Glutamatergic neuron (in vitro differentiated cells): Measurements from ENCODE around the gene LZTR1. TPM values are rescaled to one million over a fixed set of nuclear protein-coding genes. Genes with fewer than 3 reads are reported as not detected.

Source experiments
- DNase-seq: peaks from one replicate; pipeline ENCODE4 v3.0.0; 2022
- H3K27ac Mint-ChIP-seq: one replicate; pipeline ENCODE4 v1.8.0; 2020; ENCODE audit warnings: mild to moderate bottlenecking, mixed read lengths, inconsistent platforms; ENCODE audit not compliant: unreplicated experiment
- H3K27me3 Mint-ChIP-seq: one replicate; pipeline ENCODE4 v1.8.0; 2020; ENCODE audit warnings: mild to moderate bottlenecking, moderate library complexity, mixed read lengths, inconsistent platforms; ENCODE audit not compliant: unreplicated experiment
- H3K36me3 Mint-ChIP-seq: one replicate; pipeline ENCODE4 v1.8.0; 2020; ENCODE audit warnings: mild to moderate bottlenecking, mixed read lengths, inconsistent platforms; ENCODE audit not compliant: unreplicated experiment
- H3K4me1 Mint-ChIP-seq: one replicate; pipeline ENCODE4 v1.8.0; 2020; ENCODE audit warnings: mild to moderate bottlenecking, low read depth, mixed read lengths, inconsistent platforms; ENCODE audit not compliant: unreplicated experiment
- H3K4me3 Mint-ChIP-seq: one replicate; pipeline ENCODE4 v1.8.0; 2020; ENCODE audit warnings: mild to moderate bottlenecking, mixed read lengths, inconsistent platforms; ENCODE audit not compliant: unreplicated experiment
- H3K9me3 Mint-ChIP-seq: one replicate; pipeline ENCODE4 v1.8.0; 2020; ENCODE audit warnings: mild to moderate bottlenecking, moderate library complexity, mixed read lengths, inconsistent platforms; ENCODE audit not compliant: unreplicated experiment
- total RNA-seq: library from RNA; stranded (reverse); fragmentation: NEBNext Ultra II Directional; extraction: Animal tissue kit (Norgen Biotek cat#: 25700); gene quantifications from one replicate; pipeline ENCODE4 v1.2.1, GENCODE V29; 2021; ENCODE audit not compliant: unreplicated experiment
- TF ChIP-seq, protein P1 (sequence below): fragments of 200-600 bp; sonication (generic); IDR thresholded peaks from one replicate; pipeline ENCODE4 v1.5.0; 2021; ENCODE audit not compliant: partially characterized antibody, unreplicated experiment

The LZTR1 gene
- total RNA-seq, 1 donor from 2014 or later: 165 TPM

DNA sequence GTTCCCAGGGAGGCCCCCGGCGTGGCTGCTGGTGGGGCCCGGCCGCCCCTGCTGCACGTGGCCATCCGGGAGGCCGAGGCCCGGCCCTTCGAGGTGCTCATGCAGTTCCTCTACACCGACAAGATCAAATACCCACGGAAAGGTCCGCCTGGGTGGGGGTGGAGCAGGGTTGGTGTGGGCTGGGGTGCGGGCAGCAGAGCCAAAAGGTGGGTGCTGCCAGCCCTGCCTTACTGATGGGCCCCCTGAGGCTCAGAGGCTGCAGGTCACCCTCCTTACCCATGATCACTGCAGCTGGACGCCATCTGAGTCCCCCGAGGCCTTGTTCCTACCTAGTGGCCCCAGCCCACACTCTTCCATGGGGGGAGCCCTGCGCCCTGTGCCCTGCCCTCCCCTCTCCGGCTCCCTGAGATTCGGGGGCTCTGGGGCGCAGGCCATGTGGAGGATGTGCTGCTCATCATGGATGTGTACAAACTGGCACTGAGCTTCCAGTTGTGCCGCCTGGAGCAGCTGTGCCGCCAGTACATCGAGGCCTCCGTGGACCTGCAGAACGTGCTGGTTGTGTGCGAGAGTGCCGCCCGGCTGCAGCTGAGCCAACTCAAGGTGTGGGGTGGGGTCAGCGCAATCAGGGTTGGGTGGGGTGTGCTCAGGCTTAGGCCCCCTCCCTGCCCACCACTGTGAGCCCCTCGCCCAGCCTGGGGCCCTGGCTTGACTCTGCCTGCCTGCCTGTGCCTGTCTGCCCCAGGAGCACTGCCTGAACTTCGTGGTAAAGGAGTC lies 12.2 kb downstream of the LZTR1 start:
- Mint-ChIP-seq H3K27ac (no peak overlapping the region), H3K4me3 (no peak overlapping the region), H3K36me3 (no peaks in the 10 kb centered on the region), H3K27me3 (peaks cover 5% of the 10 kb centered on the region), H3K9me3 (peaks cover 3% of the 10 kb centered on the region), H3K4me1 (no peaks in the 10 kb centered on the region)
- DNase-seq: no peak
- TF ChIP-seq, protein P1, sequence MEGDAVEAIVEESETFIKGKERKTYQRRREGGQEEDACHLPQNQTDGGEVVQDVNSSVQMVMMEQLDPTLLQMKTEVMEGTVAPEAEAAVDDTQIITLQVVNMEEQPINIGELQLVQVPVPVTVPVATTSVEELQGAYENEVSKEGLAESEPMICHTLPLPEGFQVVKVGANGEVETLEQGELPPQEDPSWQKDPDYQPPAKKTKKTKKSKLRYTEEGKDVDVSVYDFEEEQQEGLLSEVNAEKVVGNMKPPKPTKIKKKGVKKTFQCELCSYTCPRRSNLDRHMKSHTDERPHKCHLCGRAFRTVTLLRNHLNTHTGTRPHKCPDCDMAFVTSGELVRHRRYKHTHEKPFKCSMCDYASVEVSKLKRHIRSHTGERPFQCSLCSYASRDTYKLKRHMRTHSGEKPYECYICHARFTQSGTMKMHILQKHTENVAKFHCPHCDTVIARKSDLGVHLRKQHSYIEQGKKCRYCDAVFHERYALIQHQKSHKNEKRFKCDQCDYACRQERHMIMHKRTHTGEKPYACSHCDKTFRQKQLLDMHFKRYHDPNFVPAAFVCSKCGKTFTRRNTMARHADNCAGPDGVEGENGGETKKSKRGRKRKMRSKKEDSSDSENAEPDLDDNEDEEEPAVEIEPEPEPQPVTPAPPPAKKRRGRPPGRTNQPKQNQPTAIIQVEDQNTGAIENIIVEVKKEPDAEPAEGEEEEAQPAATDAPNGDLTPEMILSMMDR: no peak

- no peak for DNase-seq
- Mint-ChIP-seq H3K27ac (no peak overlapping the region), H3K9me3 (peaks cover 3% of the 10 kb centered on the region), H3K27me3 (peaks cover 5% of the 10 kb centered on the region), H3K4me3 (no peak overlapping the region), H3K36me3 (no peaks in the 10 kb centered on the region), H3K4me1 (no peaks in the 10 kb centered on the region)
- TF ChIP-seq, protein P1: no peak
Observed at GRCh38 chr22:20994902-20995241, 12.8 kb downstream of the LZTR1 start.

DNA sequence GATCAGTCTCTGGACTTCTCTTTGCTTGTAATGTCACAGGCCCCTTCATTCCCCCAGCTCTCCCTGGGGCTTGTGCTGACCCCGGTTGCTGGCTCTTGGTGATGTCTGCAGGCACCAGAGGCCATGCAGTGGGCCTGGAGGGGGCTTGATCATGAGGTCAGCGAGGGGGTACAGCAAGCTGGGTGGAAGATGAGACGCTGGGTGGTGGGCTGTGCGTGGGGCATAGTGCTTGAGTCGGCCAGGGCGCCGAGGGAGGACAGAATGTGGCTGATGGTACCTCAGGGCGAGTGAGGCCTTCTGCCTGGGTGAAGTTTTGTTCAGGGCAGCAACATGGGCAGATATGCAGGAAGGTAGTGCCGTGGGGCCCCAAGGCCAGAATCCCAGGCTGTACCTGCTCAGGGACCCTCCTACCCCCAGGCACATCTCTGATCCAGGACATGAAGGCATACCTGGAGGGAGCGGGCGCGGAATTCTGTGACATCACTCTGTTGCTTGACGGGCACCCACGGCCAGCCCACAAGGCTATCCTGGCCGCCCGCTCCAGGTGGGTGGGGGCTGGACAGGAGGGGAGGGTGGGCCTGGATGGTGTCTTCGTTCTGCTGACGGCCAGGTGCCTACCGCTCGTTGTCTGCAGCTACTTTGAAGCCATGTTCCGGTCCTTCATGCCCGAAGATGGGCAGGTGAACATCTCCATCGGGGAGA lies 13.4 kb downstream of the LZTR1 start:
- Mint-ChIP-seq H3K36me3 (no peaks in the 10 kb centered on the region), H3K9me3 (peaks cover 1% of the 10 kb centered on the region), H3K27ac (no peak overlapping the region), H3K4me1 (no peaks in the 10 kb centered on the region), H3K4me3 (no peak overlapping the region), H3K27me3 (peaks cover 2% of the 10 kb centered on the region)
- TF ChIP-seq, protein P1: no peak
- no peak for DNase-seq

DNA sequence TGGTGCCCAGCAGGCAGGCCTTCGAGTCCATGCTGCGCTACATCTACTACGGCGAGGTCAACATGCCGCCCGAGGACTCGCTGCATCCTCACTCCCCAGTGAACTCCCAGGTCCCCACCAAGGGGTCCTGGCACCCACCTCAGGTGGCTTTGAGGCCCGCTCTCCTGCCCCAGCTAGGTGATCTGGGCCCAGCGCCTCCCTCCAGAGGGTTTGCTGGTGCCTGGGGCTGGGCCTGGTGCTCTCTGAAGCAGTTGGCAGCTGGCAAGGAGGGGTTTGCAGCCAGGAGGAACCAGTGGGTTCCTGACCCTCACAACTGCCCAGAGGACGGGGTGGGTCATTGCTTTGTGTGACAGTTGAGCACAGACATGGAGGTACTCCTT lies 13.9 kb downstream of the LZTR1 start:
- Mint-ChIP-seq H3K9me3 (peaks cover 2% of the 10 kb centered on the region), H3K36me3 (no peaks in the 10 kb centered on the region), H3K27ac (no peak overlapping the region), H3K27me3 (peaks cover 2% of the 10 kb centered on the region), H3K4me1 (no peaks in the 10 kb centered on the region), H3K4me3 (no peak overlapping the region)
- TF ChIP-seq, protein P1: no peak
- DNase-seq: no peak
